MM.1S (cell line): ENCODE results near the gene SLC8A1.

Experiments used
- DNase-seq: peaks from one replicate; pipeline ENCODE4 v3.0.0-alpha.2; 2015
- H2AFZ ChIP-seq: fragments of 300-600 bp; sonication (generic); 2 replicates; pipeline ENCODE4 v1.6.0; 2016; ENCODE audit warnings: antibody characterized with exemption, low read length
- H3F3A ChIP-seq: fragments of 300-600 bp; sonication (generic); 2 replicates; pipeline ENCODE4 v1.6.1; 2016; ENCODE audit warnings: mild to moderate bottlenecking, antibody characterized with exemption, low read length, moderate library complexity, mixed read lengths; ENCODE audit not compliant: insufficient read depth
- H3K27ac ChIP-seq: fragments of 300-600 bp; sonication (generic); 2 replicates; pipeline ENCODE4 v1.5.1; 2016; ENCODE audit warnings: mild to moderate bottlenecking, low read length
- H3K27me3 ChIP-seq: fragments of 300-600 bp; sonication (generic); replicated peaks from 2 replicates; pipeline ENCODE4 v1.6.0; 2016; ENCODE audit warnings: low read length; ENCODE audit not compliant: insufficient read depth
- H3K36me3 ChIP-seq: fragments of 300-600 bp; sonication (generic); replicated peaks from 2 replicates; pipeline ENCODE4 v1.6.1; 2016; ENCODE audit warnings: mild to moderate bottlenecking, low read length, mixed read lengths; ENCODE audit not compliant: insufficient read depth
- H3K4me1 ChIP-seq: fragments of 300-600 bp; sonication (generic); 2 replicates; pipeline ENCODE4 v1.6.1; 2016; ENCODE audit warnings: low read length, mixed read lengths
- H3K4me2 ChIP-seq: fragments of 300-600 bp; sonication (generic); 2 replicates; pipeline ENCODE4 v1.6.0; 2016; ENCODE audit warnings: low read depth, low read length
- H3K4me3 ChIP-seq: fragments of 300-600 bp; sonication (generic); 2 replicates; pipeline ENCODE4 v1.5.1; 2016; ENCODE audit warnings: low read length, mixed read lengths
- H3K79me2 ChIP-seq: fragments of 300-600 bp; sonication (generic); 2 replicates; pipeline ENCODE4 v1.6.1; 2016; ENCODE audit warnings: mixed run types, low read length, mixed read lengths
- H3K9ac ChIP-seq: fragments of 300-600 bp; sonication (generic); 2 replicates; pipeline ENCODE4 v1.6.1; 2016; ENCODE audit warnings: low read length, mixed read lengths
- H3K9me2 ChIP-seq: fragments of 300-600 bp; sonication (generic); replicated peaks from 2 replicates; pipeline ENCODE4 v1.6.1; 2016; ENCODE audit warnings: mild to moderate bottlenecking, low read length, mixed read lengths; ENCODE audit not compliant: insufficient read depth
- H3K9me3 ChIP-seq: fragments of 300-600 bp; sonication (generic); replicated peaks from 2 replicates; pipeline ENCODE4 v1.6.1; 2016; ENCODE audit warnings: mild to moderate bottlenecking, low read length, mixed read lengths; ENCODE audit not compliant: insufficient read depth
- H4K20me1 ChIP-seq: fragments of 300-600 bp; sonication (generic); 2 replicates; pipeline ENCODE4 v1.6.1; 2016; ENCODE audit warnings: mild to moderate bottlenecking, low read length, moderate library complexity, mixed read lengths; ENCODE audit not compliant: insufficient read depth
- CTCF ChIP-seq: fragments of 300-600 bp; sonication (generic); IDR thresholded peaks from 2 replicates; pipeline ENCODE4 v1.5.1; 2016; ENCODE audit warnings: antibody characterized with exemption, low read length, mixed read lengths
- EZH2 ChIP-seq: fragments of 300-600 bp; sonication (generic); optimal IDR thresholded peaks from 2 replicates; pipeline ENCODE3; 2017; ENCODE audit warnings: low read depth, mild to moderate bottlenecking, antibody characterized with exemption, low read length, mixed read lengths
- EZH2phosphoT487 ChIP-seq: fragments of 300-600 bp; sonication (generic); IDR thresholded peaks from 2 replicates; pipeline ENCODE4 v1.6.1; 2018; ENCODE audit warnings: antibody characterized with exemption, low read length

Gene SLC8A1

GRCh38 chr2:40386177-40386576 lies 65.7 kb downstream of the SLC8A1 start:
- Histone ChIP-seq H2AFZ (no peak overlapping the region), H3K9me3 (no peaks in the 10 kb centered on the region; the same call in 1 of the 2 replicates), H3K4me3 (no peak overlapping the region), H4K20me1 (no peaks in the 10 kb centered on the region), H3K9ac (no peak overlapping the region), H3K36me3 (no peaks in the 10 kb centered on the region), H3K79me2 (no peaks in the 10 kb centered on the region), H3K4me1 (no peaks in the 10 kb centered on the region), H3K4me2 (no peak overlapping the region), H3K27ac (no peak overlapping the region), H3F3A (no peaks in the 10 kb centered on the region), H3K27me3 (no peaks in the 10 kb centered on the region), H3K9me2 (no peaks in the 10 kb centered on the region)
- TF ChIP-seq CTCF (no peak), EZH2 (no peak), EZH2phosphoT487 (no peak)
- no peak for DNase-seq

- H3K27me3 ChIP-seq, result no peaks in the 10 kb centered on the region
- no peak overlapping the region for H2AFZ ChIP-seq
- no peaks in the 10 kb centered on the region; the same call in 1 of the 2 replicates for H3K9me3 ChIP-seq
- no peaks in the 10 kb centered on the region for H4K20me1 ChIP-seq
- no peak for TF ChIP-seq CTCF
- TF ChIP-seq EZH2, result no peak
- TF ChIP-seq EZH2phosphoT487, result no peak
- no peaks in the 10 kb centered on the region for H3K9me2 ChIP-seq
- no peak overlapping the region for H3K27ac ChIP-seq
- no peak overlapping the region for H3K4me2 ChIP-seq
- H3K4me1 ChIP-seq, result no peaks in the 10 kb centered on the region
- H3F3A ChIP-seq, result no peaks in the 10 kb centered on the region
- H3K9ac ChIP-seq, result no peak overlapping the region
- DNase-seq, result no peak
- H3K79me2 ChIP-seq, result no peaks in the 10 kb centered on the region
- no peaks in the 10 kb centered on the region for H3K36me3 ChIP-seq
- H3K4me3 ChIP-seq, result no peak overlapping the region
These were observed 67.2 kb downstream of the SLC8A1 start for GRCh38 chr2:40384714-40385113.

GRCh38 chr2:40384233-40384632 lies 67.7 kb downstream of the SLC8A1 start:
- no peaks in the 10 kb centered on the region for H3K36me3 ChIP-seq
- H4K20me1 ChIP-seq, result no peaks in the 10 kb centered on the region
- H3K27ac ChIP-seq, result no peak overlapping the region
- no peak overlapping the region for H2AFZ ChIP-seq
- H3K9me2 ChIP-seq, result no peaks in the 10 kb centered on the region
- TF ChIP-seq CTCF (no peak), EZH2 (no peak), EZH2phosphoT487 (no peak)
- DNase-seq, result no peak
- H3K4me1 ChIP-seq, result no peaks in the 10 kb centered on the region
- H3K27me3 ChIP-seq, result no peaks in the 10 kb centered on the region
- H3F3A ChIP-seq, result no peaks in the 10 kb centered on the region
- H3K4me2 ChIP-seq, result no peak overlapping the region
- no peaks in the 10 kb centered on the region for H3K79me2 ChIP-seq
- no peaks in the 10 kb centered on the region; the same call in 1 of the 2 replicates for H3K9me3 ChIP-seq
- no peak overlapping the region for H3K9ac ChIP-seq
- no peak overlapping the region for H3K4me3 ChIP-seq
